NCI-H526 (cell line): ENCODE measurements around the gene DLX5.
"Not testable (repeated sequence)": the region's sequence is repeated elsewhere in the genome, so short reads cannot be mapped to it uniquely, and the experiment has no call there.

Source experiments
- DNase-seq, 2 experiments: peaks; one replicate each; lab custom pipeline; 2025; lab: John Stamatoyannopoulos, UW

The DLX5 gene

DNA sequence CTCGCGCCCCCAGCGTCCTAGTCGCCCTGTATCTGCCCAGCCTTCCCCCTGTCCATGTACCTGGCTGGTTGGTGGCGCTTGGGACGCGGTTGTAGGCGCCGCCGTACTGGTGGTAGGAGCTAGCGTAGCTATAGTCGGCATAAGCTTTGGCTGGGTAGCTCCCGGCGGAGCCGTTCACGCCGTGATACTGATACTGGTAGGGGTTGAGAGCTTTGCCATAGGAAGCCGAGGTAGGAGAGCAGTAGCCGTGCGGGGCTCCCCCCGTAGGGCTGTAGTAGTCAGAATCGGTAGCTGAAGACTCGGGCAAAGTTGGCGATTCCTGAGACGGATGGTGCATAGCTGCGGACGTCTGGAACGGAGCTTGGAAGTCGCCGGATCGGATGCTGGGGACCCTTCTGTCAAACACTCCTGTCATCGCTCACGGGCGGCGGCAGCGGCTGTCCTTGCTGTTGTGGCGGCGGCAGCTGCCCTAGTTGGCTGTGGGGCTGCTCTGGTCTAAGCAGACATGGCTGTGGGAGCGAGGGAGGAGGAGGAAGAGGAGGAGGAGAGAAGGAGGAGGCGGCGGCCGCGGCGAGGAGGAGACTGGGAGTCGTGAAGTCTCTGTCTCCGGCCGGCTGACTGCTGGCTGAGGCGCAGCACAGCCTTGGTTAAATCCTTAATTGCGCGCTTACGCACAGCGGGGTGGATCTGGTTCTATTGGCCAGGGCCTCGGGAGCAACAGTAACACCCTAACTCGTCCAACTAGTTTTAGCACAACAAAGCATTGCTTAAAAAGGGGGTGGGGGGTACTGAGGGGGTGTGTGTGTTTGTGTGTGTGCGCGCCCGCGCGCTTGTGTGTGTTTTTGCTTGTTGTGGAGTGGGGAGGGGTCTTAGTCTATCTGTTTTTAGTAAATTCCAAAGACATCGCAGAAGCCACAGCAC lies at the start of gene DLX5:
Gene DLX5 (minus strand): TSS at position 623 of the 921 bp plus-strand sequence. CDS start 208 bp downstream, at position 415.
- peak; percentile 85 to 92 for DNase-seq

- not testable (repeated sequence) for DNase-seq
These were observed 47.4 kb upstream of the DLX5 start for GRCh38 chr7:97072025-97072424.

GRCh38 chr7:97064972-97065587 lies 40.4 kb upstream of the DLX5 start:
- DNase-seq = peak; percentile 21 to 80

GRCh38 chr7:97064020-97064419 lies 39.4 kb upstream of the DLX5 start:
- no peak for DNase-seq

- no peak for DNase-seq
These were observed 18.6 kb upstream of the DLX5 start for GRCh38 chr7:97043281-97043680.

- no peak for DNase-seq
These were observed 14.9 kb upstream of the DLX5 start for GRCh38 chr7:97039374-97040065.

- not testable (repeated sequence) for DNase-seq
These were observed 9.7 kb upstream of the DLX5 start for GRCh38 chr7:97034213-97034852.

DNA sequence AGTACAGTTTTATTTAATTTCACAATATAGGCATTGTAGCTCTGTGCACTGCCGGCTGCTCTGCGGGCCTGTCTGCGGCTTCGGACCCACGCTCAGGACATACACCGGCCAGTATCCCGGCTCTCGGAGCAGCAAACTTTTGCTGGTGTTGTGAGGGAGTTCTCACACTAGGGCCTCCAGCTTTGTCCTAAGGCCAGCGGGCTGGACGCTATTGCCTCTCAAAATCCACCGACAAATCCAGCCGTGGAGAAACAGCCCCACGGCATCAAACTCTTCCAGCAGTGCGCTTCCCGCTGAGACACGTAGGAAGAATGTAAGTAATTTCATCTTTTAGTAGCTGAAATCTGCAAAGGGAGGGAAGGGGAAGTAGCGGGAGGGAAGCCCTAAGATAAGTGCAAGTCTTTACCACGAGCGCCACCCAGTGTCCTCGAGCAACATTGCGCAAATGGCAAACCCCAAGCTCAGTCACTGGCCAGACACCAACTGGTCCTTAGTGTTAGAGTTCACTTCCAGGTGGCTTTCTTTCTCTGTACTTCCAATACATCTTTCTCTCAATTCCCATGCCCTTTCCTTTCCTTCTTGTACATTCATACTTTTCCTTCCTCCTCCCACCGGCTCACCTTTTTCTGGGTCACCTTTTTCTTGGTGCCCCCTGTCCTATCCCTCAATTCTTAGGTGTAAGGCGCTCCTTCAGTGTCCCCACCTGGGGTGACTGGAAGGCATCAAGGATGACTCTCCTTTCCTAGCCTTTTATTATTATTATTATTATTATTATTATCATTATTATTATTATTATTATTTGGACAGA lies 3.0 kb upstream of the DLX5 start:
- peak; percentile 71 to 91 for DNase-seq

DNA sequence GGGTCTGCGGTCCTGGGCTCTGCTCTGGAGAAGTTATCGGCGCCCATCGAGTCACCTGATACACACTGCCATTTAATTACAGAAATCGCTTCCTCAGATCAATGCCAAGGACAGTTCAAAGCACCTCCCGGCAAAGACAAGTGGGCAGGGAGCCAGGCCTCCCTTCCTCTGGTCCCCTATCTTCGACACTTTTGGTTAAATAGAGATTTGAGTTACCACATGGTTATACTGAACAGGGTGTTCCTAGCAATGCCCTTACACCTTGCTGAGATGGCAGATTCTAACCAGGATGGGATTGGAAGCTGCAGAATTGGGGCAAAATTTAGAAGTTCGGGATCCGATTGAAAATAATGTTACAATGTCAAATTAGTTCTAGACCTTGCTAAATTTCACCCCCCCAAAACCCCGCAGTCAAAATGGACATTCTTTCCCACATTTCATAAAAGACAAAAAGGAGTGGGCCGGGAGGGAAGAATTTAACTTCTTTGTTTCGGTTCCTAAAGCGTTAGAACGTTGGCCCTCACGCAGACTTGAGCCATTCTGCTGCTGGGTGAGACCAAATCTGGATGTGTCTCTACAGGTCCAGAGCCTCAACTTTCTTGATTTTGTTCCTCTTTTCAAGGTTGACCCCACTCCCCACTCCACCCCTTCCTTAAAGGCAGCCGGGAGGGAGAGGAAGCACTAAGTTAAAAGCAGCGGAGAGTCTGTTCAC lies 2.2 kb upstream of the DLX5 start:
- DNase-seq = no peak

DNA sequence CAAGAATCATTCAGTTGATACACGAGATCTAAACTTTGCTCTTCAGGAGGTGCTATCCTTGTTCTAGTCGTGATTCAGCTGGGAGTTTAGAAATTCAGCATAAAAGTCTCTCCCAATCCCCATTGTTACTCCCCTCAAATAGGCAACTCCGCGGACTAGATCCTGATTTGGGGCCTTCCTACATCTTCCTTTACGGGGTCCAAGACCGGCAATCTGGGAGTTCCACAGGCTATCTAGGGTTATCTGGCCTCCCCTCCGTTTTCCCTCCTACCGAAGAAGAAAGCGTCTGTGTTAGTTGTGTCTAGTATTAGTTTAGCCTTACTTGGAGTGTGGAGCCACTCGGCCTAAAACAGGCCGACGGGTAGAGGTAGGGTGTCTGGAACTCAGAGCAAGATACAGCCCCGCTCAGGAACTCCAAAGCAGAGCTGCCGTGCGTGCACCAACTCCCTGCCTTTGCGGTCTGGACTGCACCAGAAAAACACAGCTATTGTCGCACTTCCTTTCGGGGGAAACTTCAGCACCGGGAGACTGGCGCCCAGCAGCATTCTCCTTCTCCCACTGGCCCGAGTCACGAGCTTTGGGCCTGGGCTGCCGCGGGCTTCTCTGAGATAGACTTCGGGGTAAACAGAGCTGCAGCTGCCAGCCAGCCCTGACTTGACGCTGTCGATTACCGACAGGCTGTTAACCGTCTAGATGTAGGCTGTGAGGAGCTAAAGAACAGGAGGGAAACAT lies 1.5 kb upstream of the DLX5 start:
- DNase-seq = no peak

- no peak for DNase-seq
These were observed 484 bp upstream of the DLX5 start for GRCh38 chr7:97025130-97025499.

GRCh38 chr7:97022491-97023306 lies 1.9 kb downstream of the DLX5 start:
- DNase-seq = no peak

DNA sequence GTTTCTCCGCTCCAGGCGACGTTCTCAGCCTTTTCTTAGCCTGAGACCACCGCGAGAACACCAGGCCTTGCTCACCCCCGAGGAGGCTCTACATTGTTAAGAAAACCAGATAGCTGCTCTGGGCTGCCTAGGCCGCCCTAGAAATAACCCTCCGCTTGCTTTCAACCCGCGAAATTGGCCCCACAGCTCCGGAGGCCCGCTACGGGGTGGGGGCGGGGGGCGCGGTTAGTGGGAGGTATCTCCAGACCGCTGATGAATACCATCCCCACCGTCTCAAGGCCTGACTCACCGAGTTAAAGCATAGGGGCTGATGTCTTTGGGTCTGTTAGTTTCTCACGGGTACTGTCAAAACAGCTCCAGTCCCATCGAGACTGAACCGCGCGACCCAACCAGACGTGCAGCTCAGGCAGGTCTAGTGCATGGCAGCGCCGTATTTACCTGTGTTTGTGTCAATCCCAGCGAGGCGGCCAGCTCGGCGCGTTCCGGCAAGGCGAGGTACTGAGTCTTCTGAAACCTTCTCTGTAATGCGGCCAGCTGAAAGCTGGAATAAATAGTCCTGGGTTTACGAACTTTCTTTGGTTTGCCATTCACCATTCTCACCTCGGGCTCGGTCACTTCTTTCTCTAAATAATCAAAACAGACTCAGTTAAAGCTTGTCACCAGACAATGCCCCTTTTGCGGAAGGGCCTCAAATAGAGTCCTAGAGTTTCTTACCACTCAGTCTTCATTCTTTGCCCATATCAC lies 2.7 kb downstream of the DLX5 start:
- DNase-seq = no peak

DNA sequence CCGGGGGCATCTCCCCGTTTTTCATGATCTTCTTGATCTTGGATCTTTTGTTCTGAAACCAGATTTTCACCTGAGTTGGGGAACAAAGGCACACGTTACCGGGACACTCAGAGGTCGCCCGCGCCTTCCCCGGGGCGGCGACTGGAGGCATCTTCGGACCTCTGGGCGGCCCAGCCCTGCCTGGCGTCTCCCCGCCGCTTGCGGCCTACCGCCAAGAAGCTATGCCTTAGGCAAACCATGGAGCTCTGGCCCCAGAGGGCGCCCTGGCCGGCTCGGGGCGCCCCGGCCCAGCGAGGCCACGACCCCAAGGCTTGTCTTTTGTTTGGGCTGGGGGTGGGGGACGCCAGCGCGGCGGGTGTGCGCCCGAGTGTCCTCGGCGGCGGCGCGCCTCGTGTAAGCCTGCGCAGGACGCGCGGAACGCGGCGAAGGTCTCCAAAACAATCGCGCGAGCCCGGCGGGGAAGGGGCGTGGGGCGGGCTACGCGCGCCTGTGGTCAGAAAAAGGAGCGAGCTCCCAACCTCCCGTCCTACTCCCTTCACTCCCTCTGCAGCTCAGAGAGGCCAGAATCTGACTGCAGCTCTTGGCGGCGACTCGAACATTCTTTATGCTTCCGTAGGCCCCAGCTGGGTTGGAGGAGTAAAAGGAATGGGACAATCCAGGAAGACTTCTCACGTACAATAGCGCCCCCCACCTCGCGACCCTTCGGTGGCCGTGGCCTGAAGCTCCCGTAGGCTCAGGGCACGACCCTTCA lies 3.5 kb downstream of the DLX5 start:
- DNase-seq = no peak

GRCh38 chr7:97020601-97020995 lies 4.0 kb downstream of the DLX5 start:
- DNase-seq = no peak

- no peak for DNase-seq
These were observed 4.9 kb downstream of the DLX5 start for GRCh38 chr7:97019710-97020225.

GRCh38 chr7:97018791-97019531 lies 5.7 kb downstream of the DLX5 start:
- DNase-seq = no peak
